Heart left ventricle (tissue), 16 donors: ENCODE results near the gene NISCH. TPM values are rescaled to one million over a fixed set of nuclear protein-coding genes. Genes with fewer than 3 reads are reported as not detected.

Experiments
- ATAC-seq, 4 donors: fragments of 200-7000 bp; cut with Tn5 transposase; one replicate each; pipeline ENCODE4 v1.9.1; 2020 to 2022; ENCODE audit warnings: moderate library complexity in 4 of 4, mild to moderate bottlenecking in 3 of 4, moderate number of reproducible peaks in 1 of 4
- DNase-seq, 5 donors: peaks; one replicate each; pipeline ENCODE4 v3.0.0-alpha.2; 2020
- H3K27ac ChIP-seq, 12 donors: fragments of 200-600 bp; sonication (generic) in 4 of 12; one replicate each; pipeline versions ENCODE4 v1.5.0 to v1.8.0; 2016 to 2022; ENCODE audit warnings: mild to moderate bottlenecking in 2 of 12
- H3K27me3 ChIP-seq, 9 donors: fragments of 200-600 bp; sonication (generic) in 2 of 9; one replicate each; pipeline versions ENCODE4 v1.5.1 to v1.8.0; 2016 to 2022; ENCODE audit warnings: mild to moderate bottlenecking in 3 of 9
- H3K36me3 ChIP-seq, 9 donors: fragments of 200-600 bp; sonication (generic) in 2 of 9; one replicate each; pipeline versions ENCODE4 v1.5.0 to v1.8.0; 2018 to 2022; ENCODE audit warnings: mild to moderate bottlenecking in 2 of 9
- H3K4me1 ChIP-seq, 12 donors: fragments of 200-600 bp; sonication (generic) in 4 of 12; one replicate each; pipeline versions ENCODE4 v1.5.0 to v1.8.0; 2016 to 2022; ENCODE audit warnings: mild to moderate bottlenecking in 3 of 12
- H3K4me3 ChIP-seq, 12 donors: fragments of 200-600 bp; sonication (generic) in 4 of 12; one replicate each; pipeline versions ENCODE4 v1.5.0 to v1.8.0; 2017 to 2022; ENCODE audit warnings: mild to moderate bottlenecking in 9 of 12, moderate library complexity in 4 of 12
- H3K9me3 ChIP-seq, 12 donors: fragments of 200-600 bp; sonication (generic) in 4 of 12; one replicate each; pipeline versions ENCODE4 v1.5.0 to v1.8.0; 2016 to 2022; ENCODE audit warnings: mild to moderate bottlenecking in 1 of 12
- CTCF ChIP-seq, 12 donors: fragments of 200-600 bp; sonication (generic) in 4 of 12; IDR thresholded peaks; one replicate each; pipeline versions ENCODE4 v1.5.0 to v1.8.0; 2018 to 2022; ENCODE audit warnings: antibody characterized with exemption in 12 of 12, mild to moderate bottlenecking in 5 of 12
- POLR2A ChIP-seq, 2 donors: fragments of 450-650 bp; IDR thresholded peaks; one replicate each; pipeline ENCODE4 v1.6.1; 2017; ENCODE audit warnings: antibody characterized with exemption in 2 of 2, mild to moderate bottlenecking in 2 of 2, moderate library complexity in 2 of 2
- WGBS, 4 donors: extraction: QIAGEN DNeasy Blood & Tissue Kit in 2 of 4; methylation state at CpG; one replicate each; pipeline versions ENCODE4 v1.1.5 to v1.1.7; 2013 to 2018; 5-methylcytosine and 5-hydroxymethylcytosine counted together
- intact Hi-C, 10 donors: fragments of 100-400 bp; cut with DNase I; formaldehyde crosslinking; loops; one replicate each; pipeline versions ENCODE4 v1.11.1 to v1.14.2; 2022
- polyA plus RNA-seq, 2 donors: library from polyadenylated mRNA; stranded (reverse); fragments of 200-250 nt; gene quantifications; one replicate each; pipeline ENCODE4 v1.2.3, GENCODE V29; 2013
- total RNA-seq, 9 donors: library from RNA; depleted of rRNA in 2 of 9; stranded (reverse); fragments of >200 nt in 2 of 9; fragmentation: NEBNext Ultra II Directional in 3 of 9; extraction: Animal tissue kit (Norgen Biotek cat#: 25700) in 3 of 9; gene quantifications; one replicate each; pipeline versions ENCODE4 v1.1.0 to v1.2.4, GENCODE V29; 2016 to 2023
- donor health status: ischemic (EF 13 %, LVEDD 7.1; RV severe dilation, severe dysfunction).
- donor health status: healthy with polysubstance abuse.
- donor health status: DM: no; HTN: yes; CAD: no.
- donor health status: DM: no; HTN: no; CAD: no.
- donor health status: ischemic (EF 25% LVEDD 6.9; RV normal size, moderate dysfunction).
- donor health status: ischemic (EF 25% LVEDD 5.7; RV mildly dilated, moderate dysfunction).
- donor health status: healthy.
- donor health status: DM: yes; HTN: yes; CAD: no.
- donor health status: ischemic (EF 35%, LVEDD 5.7; RV mildly dilated, moderate dysfunction).
- donor health status: nonischemic (EF 11% LVEDD 7.7; RV severe dilation, severe dysfunction).
- donor health status: DM: yes; HTN: yes; CAD: no.
- donor health status: PGD.
- donor health status: ischemic (EF 29% LVEDD 5.4; RV normal size, mild dysfunction).
- donor health status: nonischemic (EF 23%, LVEDD 6.1; RV moderate dilation, normal function).

Gene NISCH
- total and polyA plus RNA-seq, 11 donors, result 28.8 to 56.2 (median 42.0) TPM

GRCh38 chr3:52533623-52534280 lies 78.3 kb downstream of the NISCH start, which contains the start of gene NT5DC2:
Gene NT5DC2, minus strand, starts transcription at chr3:52533857. Its CDS starts 120 bp downstream, at chr3:52533737.
- Histone ChIP-seq H3K36me3 (peaks cover 0 to 3% (median 0%) of the 10 kb centered on the region in 9 donors), H3K4me3 (peak within 1 kb of the TSS; percentile 51 to 77 (median 64)), H3K27ac (peak within 1 kb of the TSS; percentile 12 to 93 (median 88)), H3K4me1 (peaks cover 4 to 87% (median 69%) of the 10 kb centered on the region in 12 donors), H3K27me3 (no peaks in the 10 kb centered on the region), H3K9me3 (no peaks in the 10 kb centered on the region)
- intact Hi-C loops, result loop anchor here in 2 of 10 donors (5.0 kb wide), 2 partner anchors 36 to 51 kb away; partner anchors contain the start of gene STAB1 (in 1 of the 2)
- peak; percentile 80 to 89 (median 82) for DNase-seq
- 1 to 6% (median 2%) methylated on average over 17 to 91 of the region's 91 CpGs for WGBS, 4 donors
- peak in 1 of 2 donors; percentile 23 for TF ChIP-seq POLR2A (IDR thresholded peaks at IDR 0.05)
- peak in 7 of 12 donors; percentile 7 to 39 (median 27) for TF ChIP-seq CTCF (IDR thresholded peaks at IDR 0.05)
- ATAC-seq, result peak in 2 of 4 donors; percentile 24 to 41

- peaks cover 4 to 87% (median 71%) of the 10 kb centered on the region in 12 donors for H3K4me1 ChIP-seq
- DNase-seq, result peak in 4 of 5 donors; percentile 29 to 72 (median 36)
Measured at GRCh38 chr3:52534281-52535183, 79.1 kb downstream of the NISCH start.

GRCh38 chr3:52535411-52536111 lies 80.2 kb downstream of the NISCH start:
- intact Hi-C loops, result loop anchor here in 7 of 10 donors (2.0 to 5.0 kb wide), 5 partner anchors 53 to 147 kb away; partner anchors contain the start of gene NISCH (in 1 of the 7)

More at GRCh38 chr3:52534281-52535183, 79.1 kb downstream of the NISCH start:
- Histone ChIP-seq H3K4me3 (peak overlapping the region; percentile 34 to 77 (median 59)), H3K9me3 (no peaks in the 10 kb centered on the region), H3K27ac (peak overlapping the region; percentile 3 to 88 (median 82)), H3K36me3 (peaks cover 0 to 5% (median 0%) of the 10 kb centered on the region in 9 donors), H3K27me3 (no peaks in the 10 kb centered on the region)
- intact Hi-C loops, result loop anchor here in 8 of 10 donors (5.0 kb wide), 5 partner anchors 37 to 148 kb away; partner anchors contain the start of genes NISCH (in 1 of the 8) and STAB1 (in 1 of the 8)
- TF ChIP-seq CTCF (IDR thresholded peaks at IDR 0.05) (no peak), POLR2A (IDR thresholded peaks at IDR 0.05) (no peak)
- ATAC-seq, result no peak
- 57 to 73% (median 61%) methylated on average over 47 to 57 of the region's 57 CpGs for WGBS, 4 donors

More at GRCh38 chr3:52535411-52536111, 80.2 kb downstream of the NISCH start:
- TF ChIP-seq POLR2A (IDR thresholded peaks at IDR 0.05) (no peak), CTCF (IDR thresholded peaks at IDR 0.05) (no peak)
- 86 to 92% (median 90%) methylated on average over 19 of the region's 19 CpGs for WGBS, 4 donors
- Histone ChIP-seq H3K27me3 (no peaks in the 10 kb centered on the region), H3K27ac (peak overlapping the region in 11 of 12 donors; percentile 22 to 95 (median 68)), H3K4me3 (peak overlapping the region in 9 of 12 donors; percentile 45 to 88 (median 73)), H3K36me3 (peaks cover 0 to 15% (median 5%) of the 10 kb centered on the region in 9 donors), H3K9me3 (no peaks in the 10 kb centered on the region), H3K4me1 (peaks cover 4 to 87% (median 64%) of the 10 kb centered on the region in 12 donors)
- ATAC-seq, result no peak
- peak in 1 of 5 donors; percentile 26 for DNase-seq
